GM19025 (cell line): ENCODE results near the gene ATIC.

Experiments used
- ATAC-seq: cut with Tn5 transposase; IDR thresholded peaks from one replicate; pipeline ENCODE4 v1.9.1; 2021; ENCODE audit warnings: mild to moderate bottlenecking, low read depth, moderate library complexity; ENCODE audit not compliant: unreplicated experiment

The ATIC gene

DNA sequence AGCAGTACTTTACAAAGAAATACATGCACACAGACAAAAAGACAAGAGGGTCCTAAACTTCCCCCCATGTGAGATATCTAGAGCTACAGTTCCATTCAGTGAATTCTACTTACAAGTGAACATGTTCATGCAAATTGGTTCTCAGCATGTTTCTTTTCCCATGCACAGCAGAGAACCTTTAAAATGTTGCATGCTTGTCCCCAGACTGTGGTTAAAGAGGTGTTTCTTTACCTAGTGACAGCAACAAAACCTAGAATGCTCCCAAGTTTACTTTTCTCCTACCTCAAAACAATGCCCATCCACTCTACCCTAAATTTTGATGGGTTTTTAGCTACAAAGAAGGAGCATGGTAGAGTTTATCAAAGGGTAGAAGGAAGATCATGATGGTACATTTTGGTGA, 80.3 kb downstream of the ATIC start:
- ATAC-seq: no peak

- no peak for ATAC-seq
Measured at GRCh38 chr2:215392687-215393270, 80.9 kb downstream of the ATIC start.

DNA sequence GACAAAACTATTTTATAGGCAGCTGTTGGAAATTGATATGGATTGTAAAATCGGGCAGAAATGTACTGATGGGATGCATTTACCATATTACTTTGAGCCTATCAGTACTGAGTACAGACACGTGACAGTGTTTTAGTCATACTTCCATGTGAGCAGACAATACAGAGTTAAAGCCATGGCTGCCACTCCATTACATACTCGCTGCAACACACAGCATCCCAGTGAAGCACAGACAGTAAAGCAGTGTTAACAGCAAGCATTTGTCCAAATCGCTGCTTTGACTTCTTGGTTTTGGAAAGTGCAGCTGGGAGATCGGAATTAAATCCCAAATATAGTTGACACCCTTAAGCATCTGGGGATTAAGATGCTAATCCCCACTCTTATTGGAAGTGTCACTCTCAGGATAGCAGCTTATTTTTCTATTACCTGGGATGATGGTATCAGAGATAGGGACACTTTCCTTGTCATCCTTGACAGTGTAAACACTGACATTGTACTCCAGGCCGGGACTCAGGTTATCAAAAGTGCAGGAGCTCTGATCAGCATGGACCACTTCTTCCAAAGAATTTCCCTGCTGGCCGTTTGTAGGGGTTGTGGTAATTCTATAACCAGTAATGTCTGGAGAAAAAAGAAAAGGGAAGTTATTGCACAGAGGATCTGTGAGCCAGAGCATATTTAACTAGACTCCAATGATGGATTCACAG, 82.4 kb downstream of the ATIC start:
- no peak for ATAC-seq

DNA sequence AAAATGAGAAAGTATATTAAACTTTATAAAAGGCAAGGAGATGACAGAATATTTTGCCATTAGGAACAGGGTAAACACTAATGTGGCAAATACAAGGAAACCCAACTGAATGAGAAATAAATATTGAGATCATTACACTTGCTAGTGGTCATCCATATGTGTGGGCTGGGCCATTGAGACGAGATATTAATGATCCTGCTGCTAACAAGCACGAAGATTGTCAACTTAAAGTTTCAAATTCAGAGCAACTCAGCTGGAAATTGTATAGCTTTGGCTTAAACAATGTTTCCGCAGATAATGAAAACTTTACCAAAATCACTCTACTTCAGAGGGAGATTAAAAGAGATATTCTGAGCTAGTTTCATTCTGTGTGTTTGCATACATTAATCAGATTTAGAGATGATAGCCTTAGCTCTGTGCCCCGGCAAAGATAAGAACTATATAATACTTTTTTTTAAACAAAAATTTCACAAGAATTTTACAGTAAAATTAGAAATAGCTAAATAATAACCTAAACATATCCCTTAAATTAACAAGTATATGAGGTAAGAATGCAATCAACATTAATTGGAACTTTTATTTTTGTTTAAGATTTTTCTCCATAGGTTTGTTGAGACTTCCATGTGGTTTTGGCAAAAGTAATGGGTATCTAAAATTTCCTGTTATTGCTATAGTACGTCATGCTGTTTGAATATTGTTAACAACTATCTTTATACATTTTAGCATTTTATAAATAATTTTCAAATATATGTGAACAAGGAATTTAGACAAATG, 84.0 kb downstream of the ATIC start:
- ATAC-seq: no peak

GRCh38 chr2:215396595-215397313, 84.9 kb downstream of the ATIC start:
- ATAC-seq: no peak

- ATAC-seq: no peak
Measured at GRCh38 chr2:215397632-215398341, 85.9 kb downstream of the ATIC start.

DNA sequence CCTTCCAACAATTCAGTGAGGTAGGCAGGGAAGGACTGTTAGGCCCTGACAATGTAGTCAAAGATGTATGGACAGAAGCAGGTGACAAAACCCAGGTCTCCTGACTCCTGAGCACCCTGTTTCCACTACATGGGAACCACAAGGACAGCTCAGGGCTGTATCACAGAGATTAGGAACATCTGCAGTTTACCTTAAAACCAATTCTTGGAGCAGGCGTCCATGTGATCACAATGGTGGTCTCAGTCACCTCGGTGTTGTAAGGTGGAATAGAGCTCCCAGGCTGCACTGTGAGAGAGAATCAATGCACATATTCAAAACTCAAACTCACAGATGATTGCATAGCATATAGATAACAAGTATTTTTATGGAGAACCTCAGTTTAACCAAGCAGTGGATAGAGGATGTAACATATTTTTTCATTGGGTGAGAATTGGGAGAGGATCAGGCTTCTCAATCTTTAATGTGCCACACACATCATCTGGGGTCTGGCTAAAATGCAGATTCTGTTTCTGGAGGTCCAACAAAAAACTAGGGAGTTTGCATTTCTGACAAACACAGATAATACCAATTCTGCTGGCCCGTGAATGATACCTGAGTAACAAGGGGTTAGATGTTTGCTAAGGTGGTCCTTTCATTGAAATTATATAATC, 87.3 kb downstream of the ATIC start:
- ATAC-seq: no peak
